ENCODE data around the gene ABTB2.
"Not testable (repeated sequence)": the region's sequence is repeated elsewhere in the genome, so short reads cannot be mapped to it uniquely, and the experiment has no call there.

GRCh38 chr11:34246511-34246910 lies 111.3 kb downstream of the ABTB2 start:
- not testable (repeated sequence) for TF ChIP-seq CTCF (IDR thresholded peaks at IDR 0.05; ENCODE audit: control extremely low read depth in 1 of 3, insufficient read depth in 1 of 3, low read depth in 1 of 3, low read length in 3 of 3); ATF3 (IDR thresholded peaks at IDR 0.05; ENCODE audit: insufficient read depth, low read depth, low read length); EZH2 (IDR thresholded peaks at IDR 0.05; ENCODE audit: low read depth, low read length, severe bottlenecking); POLR2A (IDR thresholded peaks at IDR 0.05; ENCODE audit: control extremely low read depth in 1 of 2, low read depth in 2 of 2, low read length in 2 of 2); RAD21 (IDR thresholded peaks at IDR 0.05 in 1 of 2, conservative IDR thresholded peaks at IDR 0.05 in 1 of 2; ENCODE audit: low read depth in 2 of 2, low read length in 2 of 2); POLR2AphosphoS5 (IDR thresholded peaks at IDR 0.05; ENCODE audit: low read depth, low read length); CBX8 (IDR thresholded peaks at IDR 0.05; ENCODE audit: borderline replicate concordance, low read depth, low read length)
